Activated naive CD4-positive, alpha-beta T cell treated with anti-CD3 and anti-CD28 coated beads, Interleukin-2, amount 10 ng/mL, durations not matched to agents 7 days and 5 days (primary cell): ENCODE data around the gene MYO9A.

ENCODE experiments used
- CTCF ChIA-PET: fragments of 350-600 bp; sonication (Branson Sonifier 250); formaldehyde crosslinking; loops from one replicate; lab custom pipeline; 2021; ENCODE audit warnings: antibody characterized with exemption; lab: Charles Lee
- DNase-seq: peaks from one replicate; pipeline ENCODE4 v3.0.0-alpha.2; 2020
- H3K27ac Mint-ChIP-seq: one replicate; pipeline ENCODE4 v1.8.0; 2021; ENCODE audit warnings: mild to moderate bottlenecking, moderate library complexity, mixed read lengths
- H3K27me3 Mint-ChIP-seq: one replicate; pipeline ENCODE4 v1.8.0; 2021; ENCODE audit warnings: mild to moderate bottlenecking, mixed read lengths
- H3K36me3 Mint-ChIP-seq: one replicate; pipeline ENCODE4 v1.8.0; 2021; ENCODE audit warnings: mixed read lengths
- H3K4me1 Mint-ChIP-seq: one replicate; pipeline ENCODE4 v1.8.0; 2021; ENCODE audit warnings: mixed read lengths
- H3K4me3 Mint-ChIP-seq: one replicate; pipeline ENCODE4 v1.8.0; 2021; ENCODE audit warnings: mild to moderate bottlenecking, moderate library complexity, mixed read lengths
- H3K9me3 Mint-ChIP-seq: one replicate; pipeline ENCODE4 v1.8.0; 2021; ENCODE audit warnings: mixed read lengths

Gene MYO9A

GRCh38 chr15:71779073-71779797 lies 338.7 kb downstream of the MYO9A start:
- no peak for DNase-seq
- no peaks in the 10 kb centered on the region for H3K36me3 Mint-ChIP-seq
- H3K9me3 Mint-ChIP-seq: no peaks in the 10 kb centered on the region
- CTCF ChIA-PET: interaction anchor here (0.9 to 1.5 kb wide), 4 partner anchors 12 to 380 kb away, joined by 3 to 4 read pairs (median 3); no protein-coding TSS in a partner anchor
- no peak overlapping the region for H3K27ac Mint-ChIP-seq
- H3K4me3 Mint-ChIP-seq: no peak overlapping the region
- no peaks in the 10 kb centered on the region for H3K4me1 Mint-ChIP-seq
- H3K27me3 Mint-ChIP-seq: peaks cover 21% of the 10 kb centered on the region

GRCh38 chr15:71777216-71777943 lies 340.6 kb downstream of the MYO9A start:
- Mint-ChIP-seq H3K27ac (no peak overlapping the region), H3K27me3 (peaks cover 21% of the 10 kb centered on the region), H3K36me3 (no peaks in the 10 kb centered on the region), H3K4me1 (no peaks in the 10 kb centered on the region), H3K4me3 (no peak overlapping the region), H3K9me3 (no peaks in the 10 kb centered on the region)
- DNase-seq: no peak
- CTCF ChIA-PET: no interaction called here

GRCh38 chr15:71776304-71776703 lies 341.6 kb downstream of the MYO9A start:
- H3K36me3 Mint-ChIP-seq: no peaks in the 10 kb centered on the region
- no peak for DNase-seq
- peaks cover 20% of the 10 kb centered on the region for H3K27me3 Mint-ChIP-seq
- H3K27ac Mint-ChIP-seq: no peak overlapping the region
- no peaks in the 10 kb centered on the region for H3K4me1 Mint-ChIP-seq
- CTCF ChIA-PET: no interaction called here
- no peak overlapping the region for H3K4me3 Mint-ChIP-seq
- H3K9me3 Mint-ChIP-seq: no peaks in the 10 kb centered on the region

GRCh38 chr15:71775856-71776255 lies 342.1 kb downstream of the MYO9A start:
- no peaks in the 10 kb centered on the region for H3K9me3 Mint-ChIP-seq
- no peaks in the 10 kb centered on the region for H3K4me1 Mint-ChIP-seq
- H3K36me3 Mint-ChIP-seq: no peaks in the 10 kb centered on the region
- CTCF ChIA-PET: no interaction called here
- no peak overlapping the region for H3K4me3 Mint-ChIP-seq
- no peak for DNase-seq
- no peak overlapping the region for H3K27ac Mint-ChIP-seq
- peaks cover 18% of the 10 kb centered on the region for H3K27me3 Mint-ChIP-seq

GRCh38 chr15:71773206-71773859 lies 344.6 kb downstream of the MYO9A start:
- H3K27me3 Mint-ChIP-seq: peaks cover 6% of the 10 kb centered on the region
- H3K9me3 Mint-ChIP-seq: no peaks in the 10 kb centered on the region
- no peak overlapping the region for H3K4me3 Mint-ChIP-seq
- no peaks in the 10 kb centered on the region for H3K36me3 Mint-ChIP-seq
- CTCF ChIA-PET: interaction anchor here (1.0 kb wide), 1 partner anchor 30 kb away, joined by 3 read pairs; no protein-coding TSS in a partner anchor
- H3K4me1 Mint-ChIP-seq: no peaks in the 10 kb centered on the region
- DNase-seq: no peak
- H3K27ac Mint-ChIP-seq: no peak overlapping the region
